Measurements from ENCODE around the gene TRIM8. TPM values are rescaled to one million over a fixed set of nuclear protein-coding genes. Genes with fewer than 3 reads are reported as not detected.

Gene TRIM8
- total RNA-seq, 1 experiment from 2014 or later, result 73.0 TPM

DNA sequence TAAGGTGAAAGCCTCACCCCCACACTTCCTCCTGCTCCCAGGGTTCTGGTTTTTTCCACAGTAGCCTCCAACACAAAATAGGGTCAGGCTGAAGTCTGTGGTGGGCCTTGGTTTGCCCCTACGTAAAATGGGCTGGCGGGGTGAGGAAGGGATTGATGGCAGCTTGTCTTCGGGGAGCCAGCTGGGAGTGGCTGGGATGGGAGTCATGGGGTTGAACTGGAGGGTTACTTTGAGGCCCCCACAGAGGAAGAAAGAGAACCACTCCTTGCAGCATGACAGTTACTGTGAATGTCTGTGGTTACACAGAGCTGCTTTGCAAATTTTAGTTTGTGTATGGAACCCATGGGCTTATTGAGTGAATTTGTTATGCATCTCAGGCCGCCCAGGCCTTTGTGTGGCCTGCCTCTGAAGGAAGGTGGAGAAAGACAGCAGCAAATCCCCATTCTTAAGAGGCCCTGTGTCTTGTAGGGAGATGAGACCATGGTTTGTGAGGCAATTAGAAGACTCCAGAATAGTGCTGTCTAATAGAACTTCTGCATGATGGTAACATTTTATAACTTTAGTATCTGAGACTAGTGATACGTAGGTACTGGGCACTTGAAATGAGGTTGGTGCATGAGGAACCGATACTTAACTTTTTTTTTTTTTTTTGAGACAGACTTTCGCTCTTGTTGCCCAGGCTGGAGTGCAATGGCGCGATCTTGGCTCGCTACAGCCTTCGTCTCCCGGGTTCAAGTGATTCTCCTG is 8.1 kb downstream of the TRIM8 start:
- Histone ChIP-seq H3K9me3 (ENCODE audit: insufficient read depth, low read depth) (no peaks in the 10 kb centered on the region), H2AFZ (no peak overlapping the region), H3K4me1 (replicated peaks; ENCODE audit: insufficient read depth) (peaks cover 8% of the 10 kb centered on the region; the same call in 1 of the 2 replicates), H4K20me1 (ENCODE audit: insufficient read depth) (peaks cover 54% of the 10 kb centered on the region), H3K79me2 (ENCODE audit: low read depth) (peaks cover 66% of the 10 kb centered on the region), H3K4me3 (no peak overlapping the region), H3K9me2 (ENCODE audit: insufficient read depth) (no peaks in the 10 kb centered on the region), H3K36me3 (ENCODE audit: low read depth) (no peaks in the 10 kb centered on the region), H3K4me2 (no peak overlapping the region), H3F3A (ENCODE audit: insufficient read depth, low read depth) (no peaks in the 10 kb centered on the region), H3K27ac (no peak overlapping the region), H3K27me3 (ENCODE audit: insufficient read depth, low read depth) (no peaks in the 10 kb centered on the region)
- no peak for TF ChIP-seq EZH2 (IDR thresholded peaks at IDR 0.05; ENCODE audit: low read depth)
- TF ChIP-seq, protein P1, sequence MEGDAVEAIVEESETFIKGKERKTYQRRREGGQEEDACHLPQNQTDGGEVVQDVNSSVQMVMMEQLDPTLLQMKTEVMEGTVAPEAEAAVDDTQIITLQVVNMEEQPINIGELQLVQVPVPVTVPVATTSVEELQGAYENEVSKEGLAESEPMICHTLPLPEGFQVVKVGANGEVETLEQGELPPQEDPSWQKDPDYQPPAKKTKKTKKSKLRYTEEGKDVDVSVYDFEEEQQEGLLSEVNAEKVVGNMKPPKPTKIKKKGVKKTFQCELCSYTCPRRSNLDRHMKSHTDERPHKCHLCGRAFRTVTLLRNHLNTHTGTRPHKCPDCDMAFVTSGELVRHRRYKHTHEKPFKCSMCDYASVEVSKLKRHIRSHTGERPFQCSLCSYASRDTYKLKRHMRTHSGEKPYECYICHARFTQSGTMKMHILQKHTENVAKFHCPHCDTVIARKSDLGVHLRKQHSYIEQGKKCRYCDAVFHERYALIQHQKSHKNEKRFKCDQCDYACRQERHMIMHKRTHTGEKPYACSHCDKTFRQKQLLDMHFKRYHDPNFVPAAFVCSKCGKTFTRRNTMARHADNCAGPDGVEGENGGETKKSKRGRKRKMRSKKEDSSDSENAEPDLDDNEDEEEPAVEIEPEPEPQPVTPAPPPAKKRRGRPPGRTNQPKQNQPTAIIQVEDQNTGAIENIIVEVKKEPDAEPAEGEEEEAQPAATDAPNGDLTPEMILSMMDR (conservative IDR thresholded peaks at IDR 0.05), result no peak
- POLR2A ChIA-PET (ENCODE audit: unreplicated experiment), result no interaction called here
- intact Hi-C loops (cut with micrococcal nuclease; ENCODE audit: unreplicated experiment), result no loop called here
- CTCF ChIA-PET, result no interaction called here
- no TSS peak for BruUV-seq (replicated peaks)
- DNase-seq, result no peak

DNA sequence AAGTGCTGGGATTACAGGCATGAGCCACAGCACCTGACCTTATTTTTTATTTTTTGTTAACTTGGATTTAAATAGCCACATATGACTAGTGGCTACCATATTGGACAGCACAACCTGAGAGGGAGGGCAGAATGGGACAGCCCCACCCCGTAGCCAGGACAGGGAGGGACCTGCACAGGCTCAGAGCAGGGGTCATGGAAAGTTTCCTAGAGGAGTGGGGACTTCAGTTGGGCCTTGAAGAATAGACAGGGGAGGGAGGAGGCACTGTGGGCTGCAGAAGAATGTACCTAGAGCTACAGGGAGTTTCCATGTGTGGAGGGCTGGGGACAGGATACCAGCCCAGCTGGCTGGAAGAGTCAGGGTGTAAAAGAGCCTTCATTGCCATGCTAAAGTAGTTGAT is 8.8 kb downstream of the TRIM8 start:
- intact Hi-C loops (cut with micrococcal nuclease; ENCODE audit: unreplicated experiment), result no loop called here
- no peak overlapping the region for H3K27ac ChIP-seq

DNA sequence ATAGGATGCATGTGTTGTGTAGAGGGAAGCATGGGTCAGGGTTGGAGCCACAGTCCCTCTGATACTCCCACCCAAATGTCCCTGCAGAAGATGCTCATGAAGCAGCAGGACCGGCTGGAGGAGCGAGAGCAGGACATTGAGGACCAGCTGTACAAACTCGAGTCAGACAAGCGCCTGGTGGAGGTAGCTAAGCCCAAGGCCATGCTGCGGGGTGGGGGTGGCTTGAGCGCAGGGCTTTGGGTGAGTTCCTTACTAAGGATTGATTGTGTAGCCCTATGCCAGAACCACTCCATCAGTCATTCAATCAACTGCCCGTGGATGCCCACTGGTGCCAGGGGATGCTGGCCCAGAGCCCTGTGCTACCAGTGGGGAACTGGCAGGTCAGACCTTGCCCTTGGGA is 10.3 kb downstream of the TRIM8 start:
- H3K4me2 ChIP-seq, result no peak overlapping the region
- H3K27ac ChIP-seq, result no peak overlapping the region
- peaks cover 44% of the 10 kb centered on the region for H3K79me2 ChIP-seq (ENCODE audit: low read depth)
- no peaks in the 10 kb centered on the region for H3K9me3 ChIP-seq (ENCODE audit: insufficient read depth, low read depth)
- ChIA-PET POLR2A (ENCODE audit: unreplicated experiment) (interaction anchor here (0.7 kb wide), 1 partner anchor 28 kb away, joined by 4 read pairs; no protein-coding TSS in a partner anchor), CTCF (no interaction called here)
- peaks cover 38% of the 10 kb centered on the region for H4K20me1 ChIP-seq (ENCODE audit: insufficient read depth)
- no peak overlapping the region for H2AFZ ChIP-seq
- no peaks in the 10 kb centered on the region for H3K27me3 ChIP-seq (ENCODE audit: insufficient read depth, low read depth)
- TF ChIP-seq, protein P1 (conservative IDR thresholded peaks at IDR 0.05), result no peak
- no peak for TF ChIP-seq EZH2 (IDR thresholded peaks at IDR 0.05; ENCODE audit: low read depth)
- no TSS peak for BruUV-seq (replicated peaks)
- no peaks in the 10 kb centered on the region for H3K36me3 ChIP-seq (ENCODE audit: low read depth)
- H3K9me2 ChIP-seq (ENCODE audit: insufficient read depth), result no peaks in the 10 kb centered on the region
- no peaks in the 10 kb centered on the region for H3F3A ChIP-seq (ENCODE audit: insufficient read depth, low read depth)
- no peak for DNase-seq
- no peaks in the 10 kb centered on the region for H3K4me1 ChIP-seq (replicated peaks; ENCODE audit: insufficient read depth)
- intact Hi-C loops (cut with micrococcal nuclease; ENCODE audit: unreplicated experiment), result no loop called here
- no peak overlapping the region for H3K4me3 ChIP-seq

More for the DNA sequence above, 8.8 kb downstream of the TRIM8 start:
- Histone ChIP-seq H3K27me3 (ENCODE audit: insufficient read depth, low read depth) (no peaks in the 10 kb centered on the region), H3K4me2 (no peak overlapping the region), H3K79me2 (ENCODE audit: low read depth) (peaks cover 59% of the 10 kb centered on the region), H3K9me2 (ENCODE audit: insufficient read depth) (no peaks in the 10 kb centered on the region), H3K36me3 (ENCODE audit: low read depth) (no peaks in the 10 kb centered on the region), H2AFZ (no peak overlapping the region), H3K9me3 (ENCODE audit: insufficient read depth, low read depth) (no peaks in the 10 kb centered on the region), H3K4me3 (no peak overlapping the region), H4K20me1 (ENCODE audit: insufficient read depth) (peaks cover 49% of the 10 kb centered on the region), H3K4me1 (replicated peaks; ENCODE audit: insufficient read depth) (0 out of 2 replicates have a peak, but pooled peaks cover under 1% of the 10 kb centered on the region), H3F3A (ENCODE audit: insufficient read depth, low read depth) (no peaks in the 10 kb centered on the region)
- TF ChIP-seq, protein P1 (conservative IDR thresholded peaks at IDR 0.05), result no peak
- TF ChIP-seq EZH2 (IDR thresholded peaks at IDR 0.05; ENCODE audit: low read depth), result no peak
- BruUV-seq (replicated peaks), result no TSS peak
- CTCF ChIA-PET, result no interaction called here
- no peak for DNase-seq
- POLR2A ChIA-PET (ENCODE audit: unreplicated experiment), result no interaction called here
